Motor neuron (in vitro differentiated cells): ENCODE results near the gene ZFP82. TPM values are rescaled to one million over a fixed set of nuclear protein-coding genes. Genes with fewer than 3 reads are reported as not detected.

Experiments
- ATAC-seq, 8 experiments: fragments of 200-7000 bp; cut with Tn5 transposase; replicated peaks in 6 of 8; 2 replicates each; pipeline ENCODE4 v1.8.0; 2021; ENCODE audit warnings: mild to moderate bottlenecking in 8 of 8, moderate library complexity in 8 of 8
- H3K27ac ChIP-seq, 2 donors: fragments of 250-450 bp; sonication (Bioruptor Pico); 2 replicates each; pipeline ENCODE4 v1.9.0; 2021; ENCODE audit warnings: antibody characterized with exemption in 2 of 2, mild to moderate bottlenecking in 2 of 2, moderate library complexity in 1 of 2
- H3K4me1 ChIP-seq, 2 donors: fragments of 250-450 bp; sonication (Bioruptor Pico); replicated peaks in 1 of 2; 2 replicates each; pipeline ENCODE4 v1.6.1; 2021; ENCODE audit warnings: antibody characterized with exemption in 2 of 2, mild to moderate bottlenecking in 2 of 2, moderate library complexity in 1 of 2
- H3K4me3 ChIP-seq, 5 donors: fragments of 250-450 bp; sonication (Bioruptor Pico); 2 replicates each; pipeline ENCODE4 v1.9.0; 2021; ENCODE audit warnings: antibody characterized with exemption in 5 of 5, mild to moderate bottlenecking in 5 of 5, moderate library complexity in 4 of 5
- WGBS, 10 experiments: fragments of 450-650 bp; shearing (Covaris generic); methylation state at CpG; one replicate each; pipeline ENCODE4 v1.0.0; 2022; 5-methylcytosine and 5-hydroxymethylcytosine counted together
- in situ Hi-C, 9 experiments: fragments of 400-800 bp; cut with MboI; loops; one replicate each; pipeline ENCODE4 v1.15.0; 2021; ENCODE audit warnings: low sequenced_read_pairs in 9 of 9, low pct_unique_long_range_greater_than_20kb in 2 of 9; ENCODE audit not compliant: unreplicated experiment in 9 of 9
- total RNA-seq, 8 experiments: library from RNA; unstranded; fragments of 300-600 nt; gene quantifications; 2 replicates each; pipeline versions ENCODE4 v1.2.3 to v1.2.4, GENCODE V29; 2022

Gene ZFP82
- total RNA-seq, result 10 to 100 TPM in 5 of 8 experiments, 1 to 10 TPM in 3; 3.3 to 14.9 (median 12.5) TPM

- Histone ChIP-seq H3K4me1 (peaks cover 7% of the 10 kb centered on the region in 2 donors), H3K27ac (peak within 1 kb of the TSS; percentile 93 to 94), H3K4me3 (peak within 1 kb of the TSS; percentile 55 to 84 (median 67))
- ATAC-seq, result peak; percentile 79 to 97 (median 91)
- 0 to 10% (median 4%) methylated on average over 2 to 9 of the region's 70 CpGs; no CpG with 5 or more reads in 6 of the 10 experiments for WGBS, 10 experiments
- in situ Hi-C loops, result no loop called here
Observed at GRCh38 chr19:36418287-36419001, at the start of gene ZFP82. TSS of gene ZFP82 (minus strand) at chr19:36418644. CDS start at chr19:36409789, 8,855 bp downstream.

GRCh38 chr19:36460046-36460445 is 41.6 kb upstream of the ZFP82 start:
- no peak overlapping the region for H3K27ac ChIP-seq
- 88 to 100% (median 94%) methylated on average over 1 of the region's 1 CpG for WGBS, 10 experiments
- in situ Hi-C loops, result no loop called here
- ATAC-seq, result no peak
- no peaks in the 10 kb centered on the region for H3K4me1 ChIP-seq
- H3K4me3 ChIP-seq, result no peak overlapping the region

GRCh38 chr19:36456831-36457230 is 38.4 kb upstream of the ZFP82 start:
- ATAC-seq, result no peak
- 80 to 100% (median 94%) methylated on average over 1 to 2 of the region's 2 CpGs; no CpG with 5 or more reads in 2 of the 10 experiments for WGBS, 10 experiments
- Histone ChIP-seq H3K27ac (no peak overlapping the region), H3K4me3 (no peak overlapping the region), H3K4me1 (no peaks in the 10 kb centered on the region)
- in situ Hi-C loops, result no loop called here

GRCh38 chr19:36449059-36449670 is 30.7 kb upstream of the ZFP82 start:
- Histone ChIP-seq H3K27ac (no peak overlapping the region), H3K4me1 (no peaks in the 10 kb centered on the region), H3K4me3 (no peak overlapping the region)
- WGBS, 10 experiments, result 94 to 100% (median 100%) methylated on average over 1 to 5 of the region's 5 CpGs; no CpG with 5 or more reads in 1 of the 10 experiments
- ATAC-seq, result no peak
- in situ Hi-C loops, result no loop called here

- in situ Hi-C loops, result no loop called here
- Histone ChIP-seq H3K4me3 (no peak overlapping the region), H3K4me1 (no peaks in the 10 kb centered on the region), H3K27ac (no peak overlapping the region)
- no peak for ATAC-seq
- WGBS, 10 experiments, result 33 to 100% (median 71%) methylated on average over 1 of the region's 1 CpG; no CpG with 5 or more reads in 2 of the 10 experiments
Observed at GRCh38 chr19:36441339-36441738, 22.9 kb upstream of the ZFP82 start.

GRCh38 chr19:36436531-36436930 is 18.1 kb upstream of the ZFP82 start:
- 0 to 57% (median 23%) methylated on average over 1 to 2 of the region's 2 CpGs; no CpG with 5 or more reads in 4 of the 10 experiments for WGBS, 10 experiments
- no peak for ATAC-seq
- Histone ChIP-seq H3K4me1 (no peaks in the 10 kb centered on the region), H3K4me3 (no peak overlapping the region), H3K27ac (no peak overlapping the region)
- in situ Hi-C loops, result no loop called here

- peak in 1 of 8 experiments; percentile 26 for ATAC-seq
- in situ Hi-C loops, result no loop called here
Observed at GRCh38 chr19:36423925-36424324, 5.5 kb upstream of the ZFP82 start.

GRCh38 chr19:36421749-36422481 is 3.5 kb upstream of the ZFP82 start:
- in situ Hi-C loops, result no loop called here
- no peak for ATAC-seq
- Histone ChIP-seq H3K27ac (no peak overlapping the region), H3K4me3 (peak overlapping the region in 4 of 5 donors; percentile 19 to 34 (median 22)), H3K4me1 (peaks cover 7% of the 10 kb centered on the region in 2 donors)
- WGBS, 10 experiments, result 17 to 94% (median 75%) methylated on average over 1 to 6 of the region's 33 CpGs; no CpG with 5 or more reads in 1 of the 10 experiments

More at GRCh38 chr19:36423925-36424324, 5.5 kb upstream of the ZFP82 start:
- no peak overlapping the region for H3K4me3 ChIP-seq
- WGBS, 10 experiments, result 50 to 100% (median 92%) methylated on average over 1 to 4 of the region's 4 CpGs; no CpG with 5 or more reads in 3 of the 10 experiments
- H3K4me1 ChIP-seq, result peaks cover 0 to 3% of the 10 kb centered on the region in 2 donors
- no peak overlapping the region for H3K27ac ChIP-seq

GRCh38 chr19:36420961-36421748 is 2.7 kb upstream of the ZFP82 start:
- ATAC-seq, result peak in 2 of 8 experiments; percentile 10 to 19
- 12 to 67% (median 52%) methylated on average over 2 to 19 of the region's 61 CpGs for WGBS, 10 experiments
- H3K4me3 ChIP-seq, result peak overlapping the region; percentile 18 to 34 (median 22)
- in situ Hi-C loops, result no loop called here
- peaks cover 7% of the 10 kb centered on the region in 2 donors for H3K4me1 ChIP-seq
- H3K27ac ChIP-seq, result no peak overlapping the region

GRCh38 chr19:36417752-36418286 is 625 bp downstream of the ZFP82 start:
- in situ Hi-C loops, result no loop called here
- 0 to 40% (median 11%) methylated on average over 1 to 14 of the region's 25 CpGs; no CpG with 5 or more reads in 4 of the 10 experiments for WGBS, 10 experiments
- H3K4me1 ChIP-seq, result peaks cover 7% of the 10 kb centered on the region in 2 donors
- H3K4me3 ChIP-seq, result peak overlapping the region; percentile 55 to 84 (median 67)
- H3K27ac ChIP-seq, result peak overlapping the region; percentile 93 to 94
- peak in 5 of 8 experiments; percentile 12 to 43 (median 38) for ATAC-seq

- ATAC-seq, result no peak
- 78 to 100% (median 97%) methylated on average over 1 to 5 of the region's 5 CpGs; no CpG with 5 or more reads in 1 of the 10 experiments for WGBS, 10 experiments
- Histone ChIP-seq H3K27ac (no peak overlapping the region), H3K4me1 (no peaks in the 10 kb centered on the region), H3K4me3 (no peak overlapping the region)
- in situ Hi-C loops, result no loop called here
Observed at GRCh38 chr19:36409841-36410240, 8.6 kb downstream of the ZFP82 start.

GRCh38 chr19:36408101-36408500 is 10.3 kb downstream of the ZFP82 start:
- Histone ChIP-seq H3K27ac (no peak overlapping the region), H3K4me1 (no peaks in the 10 kb centered on the region), H3K4me3 (no peak overlapping the region)
- WGBS, 10 experiments, result 90 to 100% (median 98%) methylated on average over 1 to 3 of the region's 3 CpGs
- no peak for ATAC-seq
- in situ Hi-C loops, result no loop called here
